Liver (tissue), 9 donors: Measurements from ENCODE around the gene LAMB1. TPM values are rescaled to one million over a fixed set of nuclear protein-coding genes. Genes with fewer than 3 reads are reported as not detected.

ENCODE experiments used
- DNase-seq: peaks from one replicate; pipeline ENCODE4 v3.0.0-alpha.2; 2017; ENCODE audit warnings: low spot score
- H3K27ac ChIP-seq, 2 donors: one replicate each; pipeline ENCODE4 v1.7.0; 2013; ENCODE audit warnings: inconsistent platforms in 2 of 2, low read length in 2 of 2, control low read depth in 1 of 2, low read depth in 1 of 2, mild to moderate bottlenecking in 1 of 2
- H3K27me3 ChIP-seq, 4 donors: one replicate each; pipeline versions ENCODE4 v1.6.1 to v1.7.0; 2013; ENCODE audit warnings: low read length in 3 of 4, inconsistent platforms in 1 of 4, mild to moderate bottlenecking in 1 of 4, moderate library complexity in 1 of 4; ENCODE audit not compliant: control insufficient read depth in 4 of 4, insufficient read depth in 4 of 4
- H3K36me3 ChIP-seq, 4 donors: one replicate each; pipeline versions ENCODE4 v1.6.1 to v1.7.0; 2013; ENCODE audit warnings: low read length in 3 of 4, mild to moderate bottlenecking in 3 of 4, low read depth in 1 of 4, moderate library complexity in 1 of 4; ENCODE audit not compliant: control insufficient read depth in 4 of 4, insufficient read depth in 3 of 4
- H3K4me1 ChIP-seq, 4 donors: one replicate each; pipeline versions ENCODE4 v1.6.1 to v1.7.0; 2013; ENCODE audit warnings: low read length in 3 of 4, mild to moderate bottlenecking in 3 of 4, moderate library complexity in 1 of 4; ENCODE audit not compliant: control insufficient read depth in 4 of 4, insufficient read depth in 4 of 4
- H3K4me3 ChIP-seq, 3 donors: one replicate each; pipeline versions ENCODE4 v1.6.1 to v1.7.0; 2013; ENCODE audit warnings: low read length in 3 of 3, control low read depth in 1 of 3, low read depth in 1 of 3, mild to moderate bottlenecking in 1 of 3
- H3K9ac ChIP-seq, 2 donors: one replicate each; pipeline ENCODE4 v1.7.0; 2013; ENCODE audit warnings: low read length in 2 of 2, mild to moderate bottlenecking in 2 of 2, moderate library complexity in 2 of 2, control low read depth in 1 of 2, low read depth in 1 of 2
- H3K9me3 ChIP-seq, 4 donors: one replicate each; pipeline versions ENCODE4 v1.6.1 to v1.7.0; 2013; ENCODE audit warnings: low read length in 3 of 4; ENCODE audit not compliant: control insufficient read depth in 4 of 4
- EGR1 ChIP-seq, 2 donors: IDR thresholded peaks; 2 replicates each; pipeline ENCODE4 v1.6.1; 2016 to 2018; ENCODE audit warnings: antibody characterized with exemption in 2 of 2, low read depth in 2 of 2
- FOXA1 ChIP-seq: IDR thresholded peaks from 2 replicates; pipeline ENCODE4 v1.6.1; 2016; ENCODE audit warnings: antibody characterized with exemption
- GABPA ChIP-seq, 2 donors: IDR thresholded peaks in 1 of 2; conservative IDR thresholded peaks in 1 of 2; 2 replicates each; pipeline ENCODE4 v1.6.1; 2016; ENCODE audit warnings: antibody characterized with exemption in 2 of 2, mild to moderate bottlenecking in 1 of 2, moderate library complexity in 1 of 2
- HNF4A ChIP-seq, 2 donors: conservative IDR thresholded peaks; 2 replicates each; pipeline ENCODE4 v1.6.1; 2016; ENCODE audit warnings: antibody characterized with exemption in 2 of 2, mild to moderate bottlenecking in 2 of 2
- JUND ChIP-seq, 2 donors: IDR thresholded peaks; 2 replicates each; pipeline ENCODE4 v1.6.1; 2016; ENCODE audit warnings: antibody characterized with exemption in 2 of 2
- MAX ChIP-seq: IDR thresholded peaks from 2 replicates; pipeline ENCODE4 v1.6.1; 2016; ENCODE audit warnings: antibody characterized with exemption
- NR2F2 ChIP-seq: IDR thresholded peaks from 2 replicates; pipeline ENCODE4 v1.6.1; 2016; ENCODE audit warnings: antibody characterized with exemption
- TAF1 ChIP-seq: conservative IDR thresholded peaks from 2 replicates; pipeline ENCODE4 v1.6.1; 2016; ENCODE audit warnings: antibody characterized with exemption, mild to moderate bottlenecking
- YY1 ChIP-seq: IDR thresholded peaks from 2 replicates; pipeline ENCODE4 v1.6.1; 2016; ENCODE audit warnings: antibody characterized with exemption, mild to moderate bottlenecking
- WGBS: extraction: QIAGEN DNeasy Blood & Tissue Kit; methylation state at CpG from one replicate; pipeline ENCODE4 v1.1.7; 2013; 5-methylcytosine and 5-hydroxymethylcytosine counted together
- polyA plus RNA-seq, 2 donors: library from polyadenylated mRNA; stranded (reverse) in 1 of 2; unstranded in 1 of 2; fragments of 200-250 nt in 1 of 2; fragments of >200 nt in 1 of 2; fragmentation: Nextera tagmentation in 1 of 2; extraction: Ambion mirVana in 1 of 2; gene quantifications; one replicate each; pipeline versions ENCODE4 v1.2.1 to v1.2.3, GENCODE V29; 2013 to 2015
- total RNA-seq, 2 donors: library from RNA; depleted of rRNA; stranded (reverse); fragments of >200 nt; gene quantifications; one replicate each; pipeline ENCODE4 v1.2.3, GENCODE V29; 2014
- TF ChIP-seq, protein P1 (sequence below): IDR thresholded peaks from 2 replicates; pipeline ENCODE4 v1.6.1; 2016; ENCODE audit warnings: antibody characterized with exemption
- TF ChIP-seq, protein P2 (sequence below): IDR thresholded peaks from 2 replicates; pipeline ENCODE4 v1.6.1; 2016; ENCODE audit warnings: antibody characterized with exemption, mild to moderate bottlenecking
- TF ChIP-seq, protein P3 (sequence below): IDR thresholded peaks from 2 replicates; pipeline ENCODE4 v1.6.1; 2016; ENCODE audit warnings: antibody characterized with exemption
- donor health status: healthy.
- donor health status: healthy.
- donor health status: healthy.
- donor health status: healthy.
- donor health status: healthy.

LAMB1 gene
- total and polyA plus RNA-seq, 4 donors = 12.6 to 63.1 (median 25.8) TPM

GRCh38 chr7:107972075-107972482 lies 30.9 kb downstream of the LAMB1 start (continued):
- TF ChIP-seq JUND (IDR thresholded peaks at IDR 0.05) = peak; percentile 73 to 91
- no peak for TF ChIP-seq GABPA (IDR thresholded peaks at IDR 0.05 in 1 of 2, conservative IDR thresholded peaks at IDR 0.05 in 1 of 2)
- TF ChIP-seq TAF1 = peak; percentile 28
- TF ChIP-seq MAX = peak; percentile 87
- TF ChIP-seq YY1 = peak; percentile 66
- TF ChIP-seq, protein P1, sequence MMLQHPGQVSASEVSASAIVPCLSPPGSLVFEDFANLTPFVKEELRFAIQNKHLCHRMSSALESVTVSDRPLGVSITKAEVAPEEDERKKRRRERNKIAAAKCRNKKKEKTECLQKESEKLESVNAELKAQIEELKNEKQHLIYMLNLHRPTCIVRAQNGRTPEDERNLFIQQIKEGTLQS = peak; percentile 70
- TF ChIP-seq HNF4A (conservative IDR thresholded peaks at IDR 0.05) = peak; percentile 84 to 91

GRCh38 chr7:107971613-107972012 lies 31.3 kb downstream of the LAMB1 start:
- Histone ChIP-seq H3K27ac (peak overlapping the region in 1 of 2 donors; percentile 28), H3K36me3 (no peaks in the 10 kb centered on the region), H3K4me3 (no peak overlapping the region), H3K4me1 (peaks cover 0 to 11% (median under 1%) of the 10 kb centered on the region in 4 donors), H3K9ac (no peak overlapping the region), H3K27me3 (no peaks in the 10 kb centered on the region), H3K9me3 (no peaks in the 10 kb centered on the region)
- 68% methylated on average over 1 of the region's 1 CpG for WGBS
- TF ChIP-seq, protein P2, sequence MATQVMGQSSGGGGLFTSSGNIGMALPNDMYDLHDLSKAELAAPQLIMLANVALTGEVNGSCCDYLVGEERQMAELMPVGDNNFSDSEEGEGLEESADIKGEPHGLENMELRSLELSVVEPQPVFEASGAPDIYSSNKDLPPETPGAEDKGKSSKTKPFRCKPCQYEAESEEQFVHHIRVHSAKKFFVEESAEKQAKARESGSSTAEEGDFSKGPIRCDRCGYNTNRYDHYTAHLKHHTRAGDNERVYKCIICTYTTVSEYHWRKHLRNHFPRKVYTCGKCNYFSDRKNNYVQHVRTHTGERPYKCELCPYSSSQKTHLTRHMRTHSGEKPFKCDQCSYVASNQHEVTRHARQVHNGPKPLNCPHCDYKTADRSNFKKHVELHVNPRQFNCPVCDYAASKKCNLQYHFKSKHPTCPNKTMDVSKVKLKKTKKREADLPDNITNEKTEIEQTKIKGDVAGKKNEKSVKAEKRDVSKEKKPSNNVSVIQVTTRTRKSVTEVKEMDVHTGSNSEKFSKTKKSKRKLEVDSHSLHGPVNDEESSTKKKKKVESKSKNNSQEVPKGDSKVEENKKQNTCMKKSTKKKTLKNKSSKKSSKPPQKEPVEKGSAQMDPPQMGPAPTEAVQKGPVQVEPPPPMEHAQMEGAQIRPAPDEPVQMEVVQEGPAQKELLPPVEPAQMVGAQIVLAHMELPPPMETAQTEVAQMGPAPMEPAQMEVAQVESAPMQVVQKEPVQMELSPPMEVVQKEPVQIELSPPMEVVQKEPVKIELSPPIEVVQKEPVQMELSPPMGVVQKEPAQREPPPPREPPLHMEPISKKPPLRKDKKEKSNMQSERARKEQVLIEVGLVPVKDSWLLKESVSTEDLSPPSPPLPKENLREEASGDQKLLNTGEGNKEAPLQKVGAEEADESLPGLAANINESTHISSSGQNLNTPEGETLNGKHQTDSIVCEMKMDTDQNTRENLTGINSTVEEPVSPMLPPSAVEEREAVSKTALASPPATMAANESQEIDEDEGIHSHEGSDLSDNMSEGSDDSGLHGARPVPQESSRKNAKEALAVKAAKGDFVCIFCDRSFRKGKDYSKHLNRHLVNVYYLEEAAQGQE = no peak
- TF ChIP-seq YY1 = no peak
- no peak for TF ChIP-seq TAF1
- TF ChIP-seq, protein P1 = no peak
- TF ChIP-seq GABPA (IDR thresholded peaks at IDR 0.05 in 1 of 2, conservative IDR thresholded peaks at IDR 0.05 in 1 of 2) = no peak
- no peak for TF ChIP-seq NR2F2
- no peak for TF ChIP-seq MAX
- TF ChIP-seq, protein P3, sequence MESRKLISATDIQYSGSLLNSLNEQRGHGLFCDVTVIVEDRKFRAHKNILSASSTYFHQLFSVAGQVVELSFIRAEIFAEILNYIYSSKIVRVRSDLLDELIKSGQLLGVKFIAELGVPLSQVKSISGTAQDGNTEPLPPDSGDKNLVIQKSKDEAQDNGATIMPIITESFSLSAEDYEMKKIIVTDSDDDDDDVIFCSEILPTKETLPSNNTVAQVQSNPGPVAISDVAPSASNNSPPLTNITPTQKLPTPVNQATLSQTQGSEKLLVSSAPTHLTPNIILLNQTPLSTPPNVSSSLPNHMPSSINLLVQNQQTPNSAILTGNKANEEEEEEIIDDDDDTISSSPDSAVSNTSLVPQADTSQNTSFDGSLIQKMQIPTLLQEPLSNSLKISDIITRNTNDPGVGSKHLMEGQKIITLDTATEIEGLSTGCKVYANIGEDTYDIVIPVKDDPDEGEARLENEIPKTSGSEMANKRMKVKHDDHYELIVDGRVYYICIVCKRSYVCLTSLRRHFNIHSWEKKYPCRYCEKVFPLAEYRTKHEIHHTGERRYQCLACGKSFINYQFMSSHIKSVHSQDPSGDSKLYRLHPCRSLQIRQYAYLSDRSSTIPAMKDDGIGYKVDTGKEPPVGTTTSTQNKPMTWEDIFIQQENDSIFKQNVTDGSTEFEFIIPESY = no peak
- peak in 1 of 2 donors; percentile 34 for TF ChIP-seq EGR1 (IDR thresholded peaks at IDR 0.05; ENCODE audit: low read depth in 2 of 2)
- no peak for DNase-seq

DNA sequence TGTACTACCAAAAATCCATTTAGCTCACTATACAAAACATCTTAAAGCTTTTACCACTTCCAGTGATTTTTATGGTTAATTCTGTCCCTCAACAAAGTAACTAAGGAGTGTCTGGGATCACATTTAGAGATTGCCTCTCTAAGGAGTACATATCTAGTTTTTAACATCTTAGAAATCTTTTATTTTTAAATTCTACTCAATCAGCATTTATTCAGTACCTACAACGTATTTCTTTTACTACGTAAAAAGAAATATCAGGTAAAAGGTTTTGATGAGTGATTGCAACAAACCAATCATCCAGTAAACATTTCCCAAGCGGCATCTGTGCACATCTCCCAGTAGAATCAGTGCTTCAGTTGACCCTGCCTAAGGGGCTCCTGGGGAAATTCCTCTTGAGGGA lies 31.9 kb downstream of the LAMB1 start:
- H3K4me3 ChIP-seq = no peak overlapping the region
- H3K36me3 ChIP-seq = no peaks in the 10 kb centered on the region
- H3K4me1 ChIP-seq = peaks cover 0 to 11% (median under 1%) of the 10 kb centered on the region in 4 donors
- WGBS = 93% methylated on average over 3 of the region's 3 CpGs
- no peaks in the 10 kb centered on the region for H3K9me3 ChIP-seq
- H3K9ac ChIP-seq = no peak overlapping the region
- no peaks in the 10 kb centered on the region for H3K27me3 ChIP-seq
- no peak for TF ChIP-seq FOXA1
- no peak for DNase-seq
- peak overlapping the region in 1 of 2 donors; percentile 15 for H3K27ac ChIP-seq
